Amniotic stem cell (primary cell): ENCODE measurements around the gene SPATA3.
A peak's percentile ranks its signal among the peaks of the same experiment; 100 is the strongest.
"Not testable (repeated sequence)": the region's sequence is repeated elsewhere in the genome, so short reads cannot be mapped to it uniquely, and the experiment has no call there.

Experiments used
- DNase-seq: peaks from one replicate; lab custom pipeline; 2025; lab: John Stamatoyannopoulos, UW

SPATA3 gene

DNA sequence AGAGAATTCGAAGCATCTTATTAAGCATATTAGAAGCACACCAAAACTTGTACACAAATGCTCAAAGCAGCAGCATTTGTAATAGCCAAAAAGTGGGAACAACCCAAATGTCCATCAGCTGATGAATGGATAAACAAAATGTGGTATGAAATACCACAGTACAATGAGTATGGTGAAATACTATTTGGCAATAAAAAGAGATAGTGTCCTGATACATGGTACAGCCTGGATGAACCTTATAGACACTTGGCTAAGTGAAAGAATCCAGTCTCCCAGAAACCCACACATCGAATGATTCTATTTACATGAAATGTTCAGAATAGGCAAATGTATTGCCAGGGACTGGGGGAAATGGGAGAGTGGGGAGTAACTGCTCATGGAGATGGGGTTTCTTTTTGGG, 3.0 kb downstream of the SPATA3 start:
- DNase-seq = no peak

DNA sequence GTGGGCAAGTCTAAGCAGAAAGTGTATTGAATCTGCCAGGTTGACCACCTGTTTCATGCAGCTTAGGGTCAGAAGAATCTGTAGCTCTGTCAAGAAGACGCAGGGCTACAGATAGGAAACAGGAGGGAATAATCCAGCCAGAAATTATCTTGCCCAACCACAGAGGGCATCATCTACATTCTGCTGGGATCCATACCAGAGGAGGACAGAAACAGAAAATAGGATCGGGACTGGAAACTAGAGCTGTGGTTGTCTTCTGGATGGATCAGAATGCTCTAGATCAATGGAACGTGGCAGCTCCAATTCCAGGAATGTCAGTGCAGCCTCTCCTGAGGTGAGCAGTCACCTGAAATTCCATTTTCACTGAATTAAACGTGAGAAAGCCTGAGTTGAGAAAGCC, 3.6 kb downstream of the SPATA3 start:
- no peak for DNase-seq

DNA sequence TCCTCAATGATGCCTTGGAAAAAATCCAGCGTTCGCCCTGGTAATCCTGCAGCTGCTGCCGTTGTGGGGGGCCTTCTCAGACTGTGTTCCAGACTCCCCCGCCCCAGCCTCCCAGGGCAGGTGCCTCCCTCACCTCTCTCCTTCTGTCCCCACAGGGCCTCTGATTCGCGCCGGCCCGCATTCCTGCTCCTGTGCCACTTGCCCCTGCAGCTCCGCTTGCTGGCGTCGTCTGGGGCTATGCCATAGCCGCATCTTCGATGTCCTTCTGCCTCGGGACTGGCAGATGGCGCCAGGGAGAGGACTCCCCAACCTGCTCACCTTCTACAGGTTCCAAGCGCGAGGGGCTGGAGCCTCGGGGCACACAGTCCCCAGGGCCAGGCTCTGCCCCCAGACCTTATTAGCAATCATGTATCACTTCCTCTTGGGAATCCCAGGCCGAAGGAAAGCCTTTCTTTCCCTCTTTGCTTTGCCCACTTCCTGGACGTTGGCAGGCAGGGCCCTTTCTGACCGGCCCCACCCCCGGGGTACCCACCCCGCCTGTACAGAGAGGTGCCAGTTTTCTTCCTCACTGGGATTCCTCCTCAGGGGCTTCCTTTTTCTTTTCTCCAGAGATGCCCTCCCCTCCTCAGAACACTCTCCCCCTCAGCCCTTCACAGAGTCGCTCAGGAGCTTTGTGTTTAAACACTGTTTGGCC, 4.4 kb downstream of the SPATA3 start:
- no peak for DNase-seq

DNA sequence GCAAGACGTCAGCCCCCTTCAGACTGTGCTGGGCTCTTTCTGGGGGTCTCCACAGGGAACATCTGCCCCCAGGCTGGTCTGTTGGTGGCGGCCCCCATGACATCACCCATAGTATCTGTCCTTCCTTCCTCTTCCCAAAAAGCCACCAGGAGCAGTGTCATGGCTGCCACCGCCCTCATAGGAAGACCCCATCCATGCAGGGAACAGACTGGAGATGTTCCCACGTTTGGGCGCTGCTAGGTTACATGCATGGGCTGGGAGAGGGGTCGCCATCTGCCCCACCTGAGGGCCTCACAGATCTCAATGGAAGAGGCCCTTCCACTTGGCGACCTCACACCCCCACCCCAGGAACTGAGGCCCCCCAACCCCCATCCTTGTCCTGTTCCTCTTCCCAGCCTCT, 5.1 kb downstream of the SPATA3 start:
- DNase-seq = no peak

GRCh38 chr2:231001921-231002320, 6.0 kb downstream of the SPATA3 start:
- no peak for DNase-seq

DNA sequence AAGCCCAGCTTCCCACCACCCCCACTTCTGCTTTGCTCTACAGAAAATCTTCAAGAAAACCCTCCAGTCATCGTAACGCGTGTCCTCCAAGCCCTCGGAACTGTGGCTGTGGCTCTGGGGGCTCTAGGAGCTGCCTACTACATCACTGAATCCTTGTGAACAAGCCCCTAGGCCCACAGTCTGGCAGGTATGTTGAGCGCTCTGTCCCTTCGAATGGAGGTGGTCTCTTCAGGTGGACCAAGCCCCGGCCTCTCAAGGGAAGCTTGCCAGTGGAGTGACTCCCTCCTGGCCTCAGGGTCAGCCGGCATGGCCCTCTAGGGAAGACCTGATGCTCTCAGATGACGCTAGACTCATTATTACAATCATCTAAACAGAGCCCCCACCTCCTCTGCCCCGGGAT, 6.7 kb downstream of the SPATA3 start:
- no peak for DNase-seq

DNA sequence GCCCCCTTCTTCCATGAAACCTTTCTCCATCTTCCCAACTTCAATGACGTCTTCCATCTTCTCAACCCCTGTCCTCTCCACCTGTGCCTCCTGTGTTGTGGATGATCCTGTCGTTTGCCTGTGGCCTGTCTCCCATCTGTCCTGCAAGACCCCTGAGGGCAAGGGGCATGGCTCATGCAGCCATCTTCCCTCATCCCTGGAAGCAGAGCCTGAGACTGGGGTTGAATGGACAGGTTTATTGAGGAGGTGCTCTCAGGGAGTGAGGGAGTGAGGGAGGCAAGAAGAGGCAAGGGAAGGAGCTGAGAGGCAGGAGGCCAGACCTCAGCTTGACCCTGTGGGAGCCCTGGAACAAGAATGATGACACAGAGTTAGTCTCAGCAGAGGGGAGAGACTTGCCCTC, 7.3 kb downstream of the SPATA3 start:
- DNase-seq = no peak

DNA sequence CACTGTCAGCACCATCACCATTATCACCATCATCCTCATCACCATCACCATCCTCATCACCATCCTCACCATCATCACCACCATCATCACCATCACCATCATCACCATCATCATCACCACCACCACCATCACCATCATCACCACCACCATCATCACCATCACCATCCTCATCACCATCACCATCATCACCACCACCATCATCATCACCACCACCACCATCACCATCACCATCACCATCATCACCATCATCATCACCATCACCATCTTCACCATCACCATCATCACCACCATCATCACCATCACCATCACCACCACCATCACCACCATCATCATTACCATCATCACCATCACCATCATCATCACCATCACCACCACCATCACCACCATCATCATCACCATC, 9.0 kb downstream of the SPATA3 start:
- DNase-seq = not testable (repeated sequence)

- DNase-seq = peak; percentile 22
These were observed 11.6 kb downstream of the SPATA3 start for GRCh38 chr2:231007286-231008098.

GRCh38 chr2:231008131-231008530, 12.2 kb downstream of the SPATA3 start:
- no peak for DNase-seq

- no peak for DNase-seq
These were observed 13.5 kb downstream of the SPATA3 start for GRCh38 chr2:231009236-231009919.

DNA sequence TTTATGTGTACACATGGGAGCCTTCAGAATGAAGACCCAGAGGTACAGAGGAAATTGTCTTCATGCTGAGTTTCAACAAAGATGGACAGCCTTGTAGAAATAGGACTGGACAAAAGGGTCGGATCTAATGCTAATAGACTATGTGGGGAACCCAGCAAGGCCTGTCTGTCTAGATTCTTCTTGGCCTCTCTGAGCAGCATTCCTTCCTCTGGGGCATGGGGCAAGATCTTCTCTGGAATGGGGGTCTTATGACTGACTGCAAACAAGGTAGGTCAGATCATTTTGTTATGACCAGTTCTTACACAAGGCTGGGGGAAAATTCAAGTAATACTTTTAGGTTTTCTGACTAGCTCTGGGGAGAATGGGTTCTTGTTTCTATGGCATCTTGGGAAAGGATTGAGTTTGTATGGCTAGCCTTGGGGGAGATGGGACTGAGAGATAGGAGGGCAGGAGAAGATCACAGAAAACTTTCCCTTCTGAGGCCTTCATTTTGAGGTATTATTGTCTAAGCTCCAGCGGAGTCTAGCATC, 14.3 kb downstream of the SPATA3 start:
- no peak for DNase-seq

DNA sequence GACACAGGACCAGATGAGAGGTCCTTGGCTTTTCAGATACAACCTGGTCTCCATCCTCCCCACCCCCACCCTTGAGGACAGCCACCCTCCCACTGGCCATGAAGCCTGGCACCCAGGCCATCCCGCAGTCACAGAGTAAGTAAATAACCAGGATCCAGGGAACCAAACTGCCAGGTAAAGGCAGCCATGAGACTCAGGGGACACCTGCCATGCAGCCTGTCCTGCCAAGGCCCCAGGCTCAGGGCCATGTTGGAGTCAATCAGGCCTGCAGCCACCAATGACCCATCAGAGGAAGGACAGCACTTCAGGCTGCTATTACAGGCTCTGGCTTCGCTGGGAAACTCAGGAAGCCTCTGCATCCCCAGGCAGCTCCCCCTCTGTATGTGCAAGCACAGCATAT, 15.6 kb downstream of the SPATA3 start:
- no peak for DNase-seq

GRCh38 chr2:231012463-231012862, 16.5 kb downstream of the SPATA3 start:
- DNase-seq = no peak

DNA sequence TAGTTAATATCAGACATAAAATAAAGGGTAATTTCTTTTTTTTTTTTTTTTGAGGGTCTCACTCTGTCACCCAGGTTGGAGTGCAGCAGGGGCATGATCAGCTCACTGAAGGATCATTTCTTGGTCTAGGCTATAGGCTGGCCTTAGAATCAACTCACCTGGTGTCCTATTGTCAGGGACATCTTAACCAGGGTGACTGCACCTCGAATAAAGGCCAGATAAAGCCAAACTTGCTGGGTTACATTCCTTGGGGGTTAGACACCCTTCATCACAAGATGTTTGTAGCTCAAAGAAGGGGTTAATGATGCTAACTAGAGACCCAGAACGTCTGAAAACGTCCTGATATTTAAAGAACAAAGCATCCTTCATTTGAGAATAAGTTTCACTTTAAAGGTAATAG, 17.9 kb downstream of the SPATA3 start:
- no peak for DNase-seq

GRCh38 chr2:231015478-231015877, 19.6 kb downstream of the SPATA3 start:
- DNase-seq = no peak

DNA sequence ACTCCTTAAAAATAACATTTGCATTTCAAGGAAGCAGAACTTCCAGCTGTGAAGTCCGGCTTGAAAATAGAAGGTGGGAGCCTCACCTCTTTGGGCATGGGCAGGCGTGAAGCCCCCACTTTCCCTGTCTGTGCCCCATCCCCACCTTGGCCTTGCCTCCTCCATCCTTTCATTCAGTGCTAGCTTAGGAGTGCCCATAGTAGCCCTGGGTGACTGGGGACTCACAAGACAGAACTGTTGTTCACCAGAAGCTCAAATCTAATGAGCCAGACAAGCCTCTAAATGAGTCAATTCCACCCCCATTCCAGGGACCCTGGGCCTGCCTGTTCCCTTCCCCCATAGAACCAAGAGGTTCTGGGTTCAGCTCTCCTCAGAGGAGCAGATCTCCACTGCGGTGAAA, 20.0 kb downstream of the SPATA3 start:
- no peak for DNase-seq

- DNase-seq = no peak
These were observed 20.8 kb downstream of the SPATA3 start for GRCh38 chr2:231016566-231017230.

- DNase-seq = no peak
These were observed 21.3 kb downstream of the SPATA3 start for GRCh38 chr2:231017231-231017598.

DNA sequence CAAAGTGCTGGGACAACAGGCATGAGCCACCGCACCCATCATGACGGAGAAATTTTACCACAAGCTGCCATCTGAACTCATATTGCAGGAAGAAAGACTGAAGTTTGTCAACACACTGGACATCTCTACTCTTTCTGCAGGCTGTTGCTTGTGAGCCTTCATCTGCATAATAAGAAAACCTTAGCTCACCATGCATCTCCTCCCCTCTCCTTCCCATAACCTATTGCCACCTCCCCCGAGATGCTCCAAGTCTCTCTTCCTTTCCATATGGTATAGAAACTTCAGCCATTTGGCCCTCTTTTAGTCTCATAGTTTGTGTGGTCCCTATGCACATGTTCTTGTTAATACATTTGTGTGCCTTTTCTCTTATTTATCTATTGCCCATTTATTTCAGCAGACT, 22.3 kb downstream of the SPATA3 start:
- DNase-seq = no peak

- DNase-seq = not testable (repeated sequence)
These were observed 29.1 kb downstream of the SPATA3 start for GRCh38 chr2:231025059-231025458.

DNA sequence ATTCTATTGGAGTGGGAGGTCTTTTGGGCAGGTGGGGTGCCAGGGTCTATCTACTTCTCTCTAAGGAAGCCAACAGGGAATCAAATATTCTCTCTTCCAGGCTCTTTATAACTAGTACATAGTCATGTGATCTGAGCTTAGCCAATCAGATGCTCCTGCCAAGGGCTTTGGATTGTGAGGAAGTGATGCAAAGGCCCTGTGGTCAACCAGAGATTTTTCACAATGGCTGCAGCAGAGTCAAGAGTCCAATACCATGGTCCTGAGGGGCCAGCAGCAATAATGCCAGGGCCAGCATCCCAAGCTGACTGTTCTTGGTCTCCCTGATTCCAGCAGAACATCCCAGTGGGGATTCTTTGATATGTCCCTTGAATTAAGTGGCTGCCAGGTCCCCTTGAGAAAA, 33.0 kb downstream of the SPATA3 start:
- DNase-seq = no peak
